GM12892 (cell line): ENCODE measurements around the gene COA1.

Experiments used
- POLR2A ChIP-seq: IDR thresholded peaks from 2 replicates; pipeline ENCODE4 v1.6.1; 2011; ENCODE audit warnings: low read depth, low read length, control low read depth
- POLR2AphosphoS5 ChIP-seq: IDR thresholded peaks from 2 replicates; pipeline ENCODE4 v1.6.1; 2011; ENCODE audit warnings: low read depth, low read length, control low read depth
- TAF1 ChIP-seq: IDR thresholded peaks from 2 replicates; pipeline ENCODE4 v1.6.1; 2011; ENCODE audit warnings: low read depth, mild to moderate bottlenecking, control low read depth, low read length, borderline replicate concordance

DNA sequence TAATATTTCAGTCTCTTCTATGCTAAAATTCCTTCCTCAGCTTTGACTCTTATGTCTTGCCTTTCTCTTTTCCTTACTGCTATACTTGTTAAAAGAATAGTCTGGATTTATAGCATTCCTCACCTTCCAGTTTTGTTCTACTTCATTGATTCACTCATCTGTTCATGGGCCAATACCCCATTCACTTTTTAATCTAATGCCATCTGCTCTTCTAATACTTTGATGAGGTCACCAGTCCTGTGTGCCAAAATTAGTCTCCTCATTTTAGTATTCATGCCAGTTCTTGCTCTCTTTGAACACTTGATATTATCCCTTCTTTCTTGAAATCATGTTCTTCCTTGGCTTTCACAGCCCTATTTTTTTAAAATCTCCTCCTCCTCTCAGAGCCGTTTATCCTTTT lies 127.1 kb downstream of the COA1 start:
- TF ChIP-seq POLR2A (no peak), TAF1 (no peak), POLR2AphosphoS5 (no peak)
